ENCODE data around the gene FANCC.

FANCC gene

DNA sequence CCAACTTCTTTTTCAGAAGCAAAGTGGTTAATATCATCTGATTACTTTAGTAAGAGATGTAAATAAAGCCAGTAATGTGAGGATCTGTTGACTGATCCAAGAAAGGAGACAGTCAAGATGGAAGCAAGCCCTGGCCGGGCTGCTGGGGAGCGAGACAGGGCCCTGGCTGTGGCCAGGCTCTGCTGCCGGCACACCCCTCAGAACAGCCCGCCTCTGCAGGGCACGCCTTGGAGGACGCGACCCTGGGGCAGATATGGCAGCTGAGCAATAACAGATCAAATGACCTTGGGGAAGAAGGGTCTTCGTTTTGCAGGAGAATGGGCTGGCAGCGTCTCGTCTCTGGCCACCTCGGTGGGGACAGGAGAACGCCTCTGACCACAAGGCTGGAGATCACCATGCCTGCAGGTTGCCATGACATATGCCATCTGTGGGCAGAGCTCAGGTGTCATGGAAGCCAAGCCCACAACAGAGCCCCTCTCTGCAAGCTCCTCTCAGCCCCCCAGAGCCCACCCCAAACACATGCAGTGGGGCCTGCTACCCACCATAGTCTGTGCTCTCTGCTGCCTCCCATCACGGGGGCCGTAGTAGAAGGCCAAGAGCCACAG, 206.5 kb downstream of the FANCC start:
- no peak for TF ChIP-seq CEBPB (IDR thresholded peaks at IDR 0.05)

DNA sequence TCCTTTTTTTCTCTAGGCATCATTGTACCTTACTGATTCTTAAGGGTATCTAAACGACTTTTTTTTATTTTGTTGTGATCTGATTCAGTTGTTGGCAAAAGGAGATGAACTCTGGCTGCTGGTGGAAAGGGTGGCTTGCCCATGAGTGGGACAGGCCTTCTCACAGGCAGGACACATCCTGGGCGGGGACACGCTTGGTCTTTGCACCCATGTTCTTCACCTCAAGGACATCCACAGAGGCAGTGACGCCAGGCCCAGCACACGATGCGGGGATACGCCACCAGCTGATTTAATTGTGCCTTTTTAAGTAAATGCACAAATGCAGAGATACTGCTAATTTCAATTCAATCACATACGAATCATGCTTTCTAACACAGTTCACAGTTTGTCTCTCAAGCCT, 208.1 kb downstream of the FANCC start:
- TF ChIP-seq TAF1 (IDR thresholded peaks at IDR 0.05; ENCODE audit: low read depth) (no peak), NFIC (IDR thresholded peaks at IDR 0.05) (no peak), RAD21 (IDR thresholded peaks at IDR 0.05; ENCODE audit: low read depth) (no peak), TEAD4 (IDR thresholded peaks at IDR 0.05) (no peak), CEBPB (IDR thresholded peaks at IDR 0.05) (no peak), EP300 (IDR thresholded peaks at IDR 0.05; ENCODE audit: borderline replicate concordance) (no peak), YY1 (IDR thresholded peaks at IDR 0.05; ENCODE audit: low read depth) (no peak)
- TF ChIP-seq, protein P1, sequence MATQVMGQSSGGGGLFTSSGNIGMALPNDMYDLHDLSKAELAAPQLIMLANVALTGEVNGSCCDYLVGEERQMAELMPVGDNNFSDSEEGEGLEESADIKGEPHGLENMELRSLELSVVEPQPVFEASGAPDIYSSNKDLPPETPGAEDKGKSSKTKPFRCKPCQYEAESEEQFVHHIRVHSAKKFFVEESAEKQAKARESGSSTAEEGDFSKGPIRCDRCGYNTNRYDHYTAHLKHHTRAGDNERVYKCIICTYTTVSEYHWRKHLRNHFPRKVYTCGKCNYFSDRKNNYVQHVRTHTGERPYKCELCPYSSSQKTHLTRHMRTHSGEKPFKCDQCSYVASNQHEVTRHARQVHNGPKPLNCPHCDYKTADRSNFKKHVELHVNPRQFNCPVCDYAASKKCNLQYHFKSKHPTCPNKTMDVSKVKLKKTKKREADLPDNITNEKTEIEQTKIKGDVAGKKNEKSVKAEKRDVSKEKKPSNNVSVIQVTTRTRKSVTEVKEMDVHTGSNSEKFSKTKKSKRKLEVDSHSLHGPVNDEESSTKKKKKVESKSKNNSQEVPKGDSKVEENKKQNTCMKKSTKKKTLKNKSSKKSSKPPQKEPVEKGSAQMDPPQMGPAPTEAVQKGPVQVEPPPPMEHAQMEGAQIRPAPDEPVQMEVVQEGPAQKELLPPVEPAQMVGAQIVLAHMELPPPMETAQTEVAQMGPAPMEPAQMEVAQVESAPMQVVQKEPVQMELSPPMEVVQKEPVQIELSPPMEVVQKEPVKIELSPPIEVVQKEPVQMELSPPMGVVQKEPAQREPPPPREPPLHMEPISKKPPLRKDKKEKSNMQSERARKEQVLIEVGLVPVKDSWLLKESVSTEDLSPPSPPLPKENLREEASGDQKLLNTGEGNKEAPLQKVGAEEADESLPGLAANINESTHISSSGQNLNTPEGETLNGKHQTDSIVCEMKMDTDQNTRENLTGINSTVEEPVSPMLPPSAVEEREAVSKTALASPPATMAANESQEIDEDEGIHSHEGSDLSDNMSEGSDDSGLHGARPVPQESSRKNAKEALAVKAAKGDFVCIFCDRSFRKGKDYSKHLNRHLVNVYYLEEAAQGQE (IDR thresholded peaks at IDR 0.05; ENCODE audit: low read depth) = no peak
- TF ChIP-seq, protein P2, sequence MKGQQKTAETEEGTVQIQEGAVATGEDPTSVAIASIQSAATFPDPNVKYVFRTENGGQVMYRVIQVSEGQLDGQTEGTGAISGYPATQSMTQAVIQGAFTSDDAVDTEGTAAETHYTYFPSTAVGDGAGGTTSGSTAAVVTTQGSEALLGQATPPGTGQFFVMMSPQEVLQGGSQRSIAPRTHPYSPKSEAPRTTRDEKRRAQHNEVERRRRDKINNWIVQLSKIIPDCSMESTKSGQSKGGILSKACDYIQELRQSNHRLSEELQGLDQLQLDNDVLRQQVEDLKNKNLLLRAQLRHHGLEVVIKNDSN (IDR thresholded peaks at IDR 0.05) = no peak

DNA sequence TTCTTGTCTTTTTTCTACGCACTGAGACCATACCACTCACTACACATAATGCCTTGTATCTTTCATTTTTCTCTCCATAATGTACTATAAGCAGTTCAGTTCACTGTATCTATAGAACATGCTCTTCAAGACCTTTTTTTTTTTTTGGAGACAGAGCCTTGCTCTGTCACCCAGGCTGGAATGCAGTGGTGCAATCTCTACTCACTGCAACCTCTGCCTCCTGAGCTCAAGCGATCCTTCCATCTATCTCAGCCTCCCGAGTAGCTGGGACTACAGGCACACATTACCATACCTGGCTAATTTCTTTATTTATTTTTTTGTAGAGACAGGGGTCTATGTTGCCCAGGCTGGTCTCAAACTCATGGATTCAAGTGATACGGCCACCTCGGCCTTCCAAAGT, 208.7 kb downstream of the FANCC start:
- no peak for TF ChIP-seq FOXM1 (IDR thresholded peaks at IDR 0.05; ENCODE audit: borderline replicate concordance, low read depth)
- no peak for TF ChIP-seq EGR1 (IDR thresholded peaks at IDR 0.05)
- TF ChIP-seq RAD21 (IDR thresholded peaks at IDR 0.05; ENCODE audit: low read depth) = no peak
- TF ChIP-seq TCF12 (IDR thresholded peaks at IDR 0.05; ENCODE audit: low read depth) = no peak
- TF ChIP-seq EP300 (IDR thresholded peaks at IDR 0.05; ENCODE audit: borderline replicate concordance) = no peak
- TF ChIP-seq ZBTB7A (IDR thresholded peaks at IDR 0.05; ENCODE audit: low read depth) = no peak
- TF ChIP-seq NFIC (IDR thresholded peaks at IDR 0.05) = no peak
- TF ChIP-seq TEAD4 (IDR thresholded peaks at IDR 0.05) = no peak
- TF ChIP-seq, protein P3, sequence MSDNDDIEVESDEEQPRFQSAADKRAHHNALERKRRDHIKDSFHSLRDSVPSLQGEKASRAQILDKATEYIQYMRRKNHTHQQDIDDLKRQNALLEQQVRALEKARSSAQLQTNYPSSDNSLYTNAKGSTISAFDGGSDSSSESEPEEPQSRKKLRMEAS (IDR thresholded peaks at IDR 0.05) = no peak
- no peak for TF ChIP-seq CREB1 (IDR thresholded peaks at IDR 0.05; ENCODE audit: low read depth)
- TF ChIP-seq, protein P1 (IDR thresholded peaks at IDR 0.05; ENCODE audit: low read depth) = no peak
- TF ChIP-seq CEBPB (IDR thresholded peaks at IDR 0.05) = no peak
- TF ChIP-seq TAF1 (IDR thresholded peaks at IDR 0.05; ENCODE audit: low read depth) = no peak
- TF ChIP-seq, protein P2 (IDR thresholded peaks at IDR 0.05) = no peak
- no peak for TF ChIP-seq YY1 (IDR thresholded peaks at IDR 0.05; ENCODE audit: low read depth)

DNA sequence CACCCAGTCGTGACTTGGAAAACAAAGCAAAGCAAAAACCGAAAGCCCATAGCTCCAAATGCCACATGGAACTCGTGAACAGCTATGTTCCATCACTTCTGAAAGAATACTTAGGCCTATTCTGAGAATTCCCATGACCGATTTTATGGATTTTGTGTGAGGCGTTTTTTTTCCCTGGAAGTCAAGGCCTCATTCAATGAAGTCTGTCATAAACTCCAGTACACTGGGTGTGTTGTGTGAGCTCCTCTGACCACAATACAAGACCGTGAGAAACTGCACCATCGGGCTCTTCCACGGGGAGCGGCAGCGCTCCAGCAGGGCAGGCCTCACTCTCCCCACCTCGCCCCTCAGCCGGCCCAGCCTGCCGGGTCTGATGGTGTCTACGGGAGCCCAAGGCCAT, 209.5 kb downstream of the FANCC start:
- TF ChIP-seq FOXM1 (IDR thresholded peaks at IDR 0.05; ENCODE audit: borderline replicate concordance, low read depth) = no peak
- no peak for TF ChIP-seq YY1 (IDR thresholded peaks at IDR 0.05; ENCODE audit: low read depth)
- TF ChIP-seq, protein P3 (IDR thresholded peaks at IDR 0.05) = no peak
- TF ChIP-seq CREB1 (IDR thresholded peaks at IDR 0.05; ENCODE audit: low read depth) = no peak

DNA sequence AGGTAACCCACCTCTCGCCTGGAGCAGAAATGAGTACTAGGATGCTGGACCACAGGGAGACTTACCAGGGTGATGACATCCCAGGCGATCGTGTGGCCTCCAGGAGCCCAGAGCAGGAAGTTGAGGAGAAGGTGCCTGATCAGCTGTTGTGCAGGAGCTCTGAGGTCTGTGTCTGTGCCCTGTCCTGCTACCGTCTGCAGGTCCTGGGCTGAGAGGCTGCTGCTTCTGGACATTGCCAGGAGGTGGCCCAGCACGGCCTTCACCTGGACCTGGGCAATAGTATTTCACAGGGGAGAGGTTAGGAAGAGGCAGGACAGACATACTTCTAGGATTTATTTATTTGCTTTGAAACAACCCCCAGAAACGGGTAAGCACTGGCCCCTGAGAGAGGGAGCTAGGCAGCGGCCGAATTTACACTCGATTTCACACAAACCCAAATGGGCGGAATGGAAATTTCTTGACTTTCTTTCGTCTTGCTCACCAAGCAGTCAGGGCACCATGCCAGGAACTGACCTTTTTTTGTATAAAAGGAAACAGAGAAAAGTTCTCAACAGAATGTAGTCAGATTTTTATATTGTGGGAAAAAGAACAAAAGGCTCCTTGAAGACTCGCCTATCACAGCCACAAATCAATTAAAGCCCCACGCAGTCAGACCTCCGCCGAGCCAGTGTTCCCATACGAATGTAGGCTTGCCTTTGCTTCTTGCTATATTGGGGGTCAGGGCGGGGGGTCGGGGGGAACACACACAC, 210.3 kb downstream of the FANCC start:
- TF ChIP-seq EP300 (IDR thresholded peaks at IDR 0.05; ENCODE audit: borderline replicate concordance) (peak; percentile 64), TEAD4 (IDR thresholded peaks at IDR 0.05) (peak; percentile 61), CREB1 (IDR thresholded peaks at IDR 0.05; ENCODE audit: low read depth) (no peak), TAF1 (IDR thresholded peaks at IDR 0.05; ENCODE audit: low read depth) (0 out of 2 replicates have a peak, but pooled peaks have one; percentile 4), YY1 (IDR thresholded peaks at IDR 0.05; ENCODE audit: low read depth) (no peak), FOXM1 (IDR thresholded peaks at IDR 0.05; ENCODE audit: borderline replicate concordance, low read depth) (0 out of 2 replicates have a peak, but pooled peaks have one; percentile 35), RAD21 (IDR thresholded peaks at IDR 0.05; ENCODE audit: low read depth) (peak; percentile 7; the same call in 1 of the 2 replicates), TCF12 (IDR thresholded peaks at IDR 0.05; ENCODE audit: low read depth) (peak; percentile 36; the same call in 1 of the 2 replicates), NFIC (IDR thresholded peaks at IDR 0.05) (peak; percentile 83)
- TF ChIP-seq, protein P1 (IDR thresholded peaks at IDR 0.05; ENCODE audit: low read depth) = no peak

Data from Ishikawa (cell line).